Osteoblast (primary cell): ENCODE measurements around the gene SLCO2B1. TPM values are rescaled to one million over a fixed set of nuclear protein-coding genes. Genes with fewer than 3 reads are reported as not detected.

Experiments used
- DNase-seq: peaks from one replicate; pipeline ENCODE4 v3.0.0; 2011; ENCODE audit warnings: low spot score, mixed read lengths; ENCODE audit not compliant: insufficient read length; ENCODE audit errors: missing footprints
- H2AFZ ChIP-seq: 2 replicates; pipeline ENCODE4 v1.6.0; 2011; ENCODE audit warnings: mild to moderate bottlenecking, low read length
- H3K27ac ChIP-seq: 2 replicates; pipeline ENCODE4 v1.5.1; 2011; ENCODE audit warnings: mild to moderate bottlenecking, low read depth, low read length, moderate library complexity
- H3K27me3 ChIP-seq: 2 replicates; pipeline ENCODE4 v1.6.0; 2012; ENCODE audit warnings: mild to moderate bottlenecking, control low read depth, inconsistent platforms, low read length, moderate library complexity; ENCODE audit not compliant: insufficient read depth
- H3K36me3 ChIP-seq: 2 replicates; pipeline ENCODE4 v1.5.1; 2011; ENCODE audit warnings: mild to moderate bottlenecking, low read length, control low read depth, moderate library complexity; ENCODE audit not compliant: insufficient read depth
- H3K4me1 ChIP-seq: 2 replicates; pipeline ENCODE4 v1.5.1; 2011; ENCODE audit warnings: mild to moderate bottlenecking, low read length, control low read depth, moderate library complexity; ENCODE audit not compliant: insufficient read depth
- H3K4me2 ChIP-seq: 2 replicates; pipeline ENCODE4 v1.6.0; 2011; ENCODE audit warnings: mild to moderate bottlenecking, low read length; ENCODE audit not compliant: insufficient read depth
- H3K4me3 ChIP-seq: fragments of 200-600 bp; sonication (generic); 3 replicates; pipeline ENCODE4 v1.5.1; 2012; ENCODE audit warnings: mild to moderate bottlenecking, low read length, inconsistent platforms; ENCODE audit not compliant: insufficient read depth
- H3K79me2 ChIP-seq: 2 replicates; pipeline ENCODE4 v1.6.0; 2012; ENCODE audit warnings: mild to moderate bottlenecking, low read length, control low read depth, inconsistent platforms; ENCODE audit not compliant: insufficient read depth
- H3K9me3 ChIP-seq: 2 replicates; pipeline ENCODE4 v1.5.1; 2011; ENCODE audit warnings: low read depth, low read length, control low read depth
- H4K20me1 ChIP-seq: 2 replicates; pipeline ENCODE4 v1.6.0; 2012; ENCODE audit warnings: mild to moderate bottlenecking, low read length, control low read depth; ENCODE audit not compliant: insufficient read depth
- CTCF ChIP-seq: IDR thresholded peaks from 2 replicates; pipeline ENCODE4 v1.5.1; 2011; ENCODE audit warnings: mild to moderate bottlenecking, low read depth, low read length, moderate library complexity; ENCODE audit errors: extremely low read depth
- total RNA-seq: library from RNA; depleted of rRNA; stranded (reverse); fragments of >200 nt; gene quantifications from 2 replicates; pipeline ENCODE4 v1.2.3, GENCODE V29; 2012

The SLCO2B1 gene
- total RNA-seq, 1 donor, result 0.72 TPM

GRCh38 chr11:75184051-75184450 lies 33.1 kb downstream of the SLCO2B1 start:
- no peak overlapping the region for H3K4me2 ChIP-seq
- DNase-seq, result no peak
- no peaks in the 10 kb centered on the region for H3K9me3 ChIP-seq
- TF ChIP-seq CTCF, result no peak
- no peaks in the 10 kb centered on the region for H3K79me2 ChIP-seq
- no peak overlapping the region for H3K27ac ChIP-seq
- H4K20me1 ChIP-seq, result no peaks in the 10 kb centered on the region
- peaks cover 19% of the 10 kb centered on the region for H3K27me3 ChIP-seq
- no peaks in the 10 kb centered on the region for H3K4me1 ChIP-seq
- H2AFZ ChIP-seq, result no peak overlapping the region
- no peaks in the 10 kb centered on the region for H3K36me3 ChIP-seq
- H3K4me3 ChIP-seq, result no peak overlapping the region

- H3K27me3 ChIP-seq, result peaks cover 19% of the 10 kb centered on the region
- no peaks in the 10 kb centered on the region for H3K9me3 ChIP-seq
- H2AFZ ChIP-seq, result no peak overlapping the region
- no peaks in the 10 kb centered on the region for H4K20me1 ChIP-seq
- H3K27ac ChIP-seq, result no peak overlapping the region
- no peak for DNase-seq
- no peaks in the 10 kb centered on the region for H3K36me3 ChIP-seq
- no peak for TF ChIP-seq CTCF
- H3K4me1 ChIP-seq, result no peaks in the 10 kb centered on the region
- H3K4me3 ChIP-seq, result no peak overlapping the region
- H3K4me2 ChIP-seq, result no peak overlapping the region
- no peaks in the 10 kb centered on the region for H3K79me2 ChIP-seq
Measured at GRCh38 chr11:75184757-75185425, 34.0 kb downstream of the SLCO2B1 start.

GRCh38 chr11:75185866-75186265 lies 35.0 kb downstream of the SLCO2B1 start:
- Histone ChIP-seq H4K20me1 (no peaks in the 10 kb centered on the region), H3K27ac (no peak overlapping the region), H3K79me2 (no peaks in the 10 kb centered on the region), H3K36me3 (no peaks in the 10 kb centered on the region), H3K27me3 (peaks cover 19% of the 10 kb centered on the region), H2AFZ (no peak overlapping the region), H3K4me2 (no peak overlapping the region), H3K4me1 (no peaks in the 10 kb centered on the region), H3K9me3 (no peaks in the 10 kb centered on the region), H3K4me3 (no peak overlapping the region)
- DNase-seq, result no peak
- no peak for TF ChIP-seq CTCF

- no peaks in the 10 kb centered on the region for H3K79me2 ChIP-seq
- H3K4me2 ChIP-seq, result no peak overlapping the region
- DNase-seq, result no peak
- no peaks in the 10 kb centered on the region for H3K4me1 ChIP-seq
- H2AFZ ChIP-seq, result no peak overlapping the region
- TF ChIP-seq CTCF, result no peak
- no peaks in the 10 kb centered on the region for H3K9me3 ChIP-seq
- no peak overlapping the region for H3K4me3 ChIP-seq
- H3K27ac ChIP-seq, result no peak overlapping the region
- H4K20me1 ChIP-seq, result no peaks in the 10 kb centered on the region
- H3K36me3 ChIP-seq, result no peaks in the 10 kb centered on the region
- H3K27me3 ChIP-seq, result peaks cover 16% of the 10 kb centered on the region
Measured at GRCh38 chr11:75186999-75187398, 36.1 kb downstream of the SLCO2B1 start.
